Astrocyte of the cerebellum (primary cell): ENCODE data around the gene CCDC24.

Source experiments
- DNase-seq: peaks from one replicate; pipeline ENCODE4 v3.0.0-alpha.2; 2011; ENCODE audit warnings: low read depth
- H3K4me3 ChIP-seq: 2 replicates; pipeline ENCODE4 v1.5.1; 2011; ENCODE audit warnings: mild to moderate bottlenecking, low read depth, low read length, moderate library complexity
- in situ Hi-C: cut with HindIII; loops from 2 replicates; pipeline ENCODE4 v1.10.0; 2017; ENCODE audit warnings: low sequenced_read_pairs
- TF ChIP-seq, protein P1 (sequence below): IDR thresholded peaks from 2 replicates; pipeline ENCODE4 v1.5.1; 2012; ENCODE audit warnings: low read length, low read depth, moderate library complexity, mild to moderate bottlenecking; ENCODE audit errors: missing control alignments

Gene CCDC24

DNA sequence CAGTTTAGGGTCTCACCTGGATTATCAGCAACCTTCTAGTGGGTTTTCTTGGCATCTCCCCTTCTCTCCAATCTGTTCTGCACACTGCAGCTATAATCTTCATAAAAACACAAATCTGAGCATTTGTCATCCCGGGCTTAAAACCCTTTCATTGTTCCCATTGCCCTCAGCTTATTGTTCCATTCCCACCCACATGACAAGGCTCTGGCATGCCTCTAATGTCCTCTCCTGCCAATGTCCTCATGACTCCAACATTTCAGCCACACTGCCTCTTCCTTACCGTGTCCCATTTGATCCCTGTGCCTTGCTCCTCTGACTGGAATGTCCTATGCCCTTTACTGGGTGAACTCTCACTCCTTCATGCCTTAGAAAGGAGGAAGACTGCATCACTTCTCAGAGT is 29.1 kb upstream of the CCDC24 start:
- no peak overlapping the region for H3K4me3 ChIP-seq
- in situ Hi-C loops: no loop called here
- DNase-seq: no peak
- TF ChIP-seq, protein P1, sequence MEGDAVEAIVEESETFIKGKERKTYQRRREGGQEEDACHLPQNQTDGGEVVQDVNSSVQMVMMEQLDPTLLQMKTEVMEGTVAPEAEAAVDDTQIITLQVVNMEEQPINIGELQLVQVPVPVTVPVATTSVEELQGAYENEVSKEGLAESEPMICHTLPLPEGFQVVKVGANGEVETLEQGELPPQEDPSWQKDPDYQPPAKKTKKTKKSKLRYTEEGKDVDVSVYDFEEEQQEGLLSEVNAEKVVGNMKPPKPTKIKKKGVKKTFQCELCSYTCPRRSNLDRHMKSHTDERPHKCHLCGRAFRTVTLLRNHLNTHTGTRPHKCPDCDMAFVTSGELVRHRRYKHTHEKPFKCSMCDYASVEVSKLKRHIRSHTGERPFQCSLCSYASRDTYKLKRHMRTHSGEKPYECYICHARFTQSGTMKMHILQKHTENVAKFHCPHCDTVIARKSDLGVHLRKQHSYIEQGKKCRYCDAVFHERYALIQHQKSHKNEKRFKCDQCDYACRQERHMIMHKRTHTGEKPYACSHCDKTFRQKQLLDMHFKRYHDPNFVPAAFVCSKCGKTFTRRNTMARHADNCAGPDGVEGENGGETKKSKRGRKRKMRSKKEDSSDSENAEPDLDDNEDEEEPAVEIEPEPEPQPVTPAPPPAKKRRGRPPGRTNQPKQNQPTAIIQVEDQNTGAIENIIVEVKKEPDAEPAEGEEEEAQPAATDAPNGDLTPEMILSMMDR: no peak

GRCh38 chr1:43963006-43963405 is 28.4 kb upstream of the CCDC24 start:
- no peak for DNase-seq
- no peak overlapping the region for H3K4me3 ChIP-seq
- TF ChIP-seq, protein P1: no peak
- in situ Hi-C loops: no loop called here

DNA sequence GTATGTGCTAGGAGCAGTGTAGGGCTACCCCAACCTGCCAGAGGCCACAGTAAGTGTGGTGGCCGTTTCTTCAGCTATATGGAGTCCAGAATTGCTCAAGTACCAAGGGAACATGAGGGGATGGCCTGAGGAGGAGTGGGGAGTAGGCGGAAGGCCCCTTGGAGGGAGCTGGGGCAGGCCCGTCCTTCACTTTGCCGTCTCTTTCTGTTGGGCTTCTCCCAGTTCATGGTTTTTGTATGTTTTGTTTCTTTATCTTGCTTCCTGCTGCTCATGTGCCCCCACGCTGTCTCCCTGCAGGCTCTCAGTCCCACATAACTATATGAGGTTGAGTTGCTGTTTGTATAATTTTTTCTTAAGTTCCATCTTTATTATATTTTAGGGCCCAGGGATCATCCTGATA is 27.5 kb upstream of the CCDC24 start:
- no peak for DNase-seq
- in situ Hi-C loops: no loop called here
- TF ChIP-seq, protein P1: no peak
- no peak overlapping the region for H3K4me3 ChIP-seq

GRCh38 chr1:43965316-43965715 is 26.1 kb upstream of the CCDC24 start:
- TF ChIP-seq, protein P1: no peak
- no peak overlapping the region for H3K4me3 ChIP-seq
- in situ Hi-C loops: no loop called here
- no peak for DNase-seq

DNA sequence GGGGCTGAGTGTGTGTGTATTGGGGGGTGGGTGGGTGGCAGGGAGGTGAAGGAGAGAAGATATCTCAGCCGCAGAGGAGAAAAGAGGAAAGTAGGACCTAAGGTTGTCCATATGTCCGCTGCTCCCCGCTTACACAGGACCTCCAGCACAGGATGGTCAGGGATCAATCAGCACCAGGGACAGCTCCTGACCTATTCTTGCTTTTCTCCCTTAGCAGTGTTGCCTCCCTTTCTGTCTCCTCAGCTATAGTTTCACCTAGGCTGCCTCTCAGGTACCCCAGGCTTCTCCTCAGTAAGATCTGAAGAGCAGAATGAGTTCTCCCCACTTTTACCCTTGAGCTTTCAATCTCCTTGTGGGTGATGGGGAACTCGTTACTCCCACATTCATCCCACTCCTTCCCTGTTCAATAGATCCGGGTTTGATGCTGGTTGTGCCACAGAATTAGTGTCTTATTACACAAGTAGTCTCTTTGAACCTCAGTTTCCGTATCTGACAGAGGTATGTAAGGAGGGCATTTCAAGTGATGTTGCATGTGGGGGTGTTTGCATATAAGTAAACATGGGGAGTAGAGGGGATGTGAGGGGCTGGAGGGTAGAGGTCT is 23.0 kb upstream of the CCDC24 start:
- no peak overlapping the region for H3K4me3 ChIP-seq
- TF ChIP-seq, protein P1: no peak
- DNase-seq: peak; percentile 11
- in situ Hi-C loops: no loop called here

- DNase-seq: no peak
- H3K4me3 ChIP-seq: peak overlapping the region; percentile 96
- TF ChIP-seq, protein P1: no peak
- in situ Hi-C loops: no loop called here
Measured at GRCh38 chr1:43969416-43969745, 22.0 kb upstream of the CCDC24 start.
